Neural progenitor cell (in vitro differentiated cells): ENCODE measurements around the gene RCSD1. TPM values are rescaled to one million over a fixed set of nuclear protein-coding genes. Genes with fewer than 3 reads are reported as not detected.

ENCODE experiments used
- DNase-seq: peaks from one replicate; pipeline ENCODE4 v3.0.0-alpha.2; 2016; ENCODE audit warnings: low spot score
- H2AFZ ChIP-seq: fragments of 200-600 bp; sonication (generic); replicated peaks from 2 replicates; pipeline ENCODE4 v1.6.1; 2016; ENCODE audit warnings: antibody characterized with exemption
- H3F3A ChIP-seq: fragments of 200-600 bp; sonication (generic); 2 replicates; pipeline ENCODE4 v1.6.1; 2016; ENCODE audit warnings: antibody characterized with exemption, low read depth
- H3K27ac ChIP-seq: fragments of 200-600 bp; sonication (generic); 2 replicates; pipeline ENCODE4 v1.5.1; 2016; ENCODE audit warnings: mild to moderate bottlenecking
- H3K27me3 ChIP-seq: fragments of 200-600 bp; sonication (generic); 2 replicates; pipeline ENCODE4 v1.6.1; 2016; ENCODE audit warnings: mild to moderate bottlenecking, moderate library complexity
- H3K36me3 ChIP-seq: fragments of 200-600 bp; sonication (generic); 2 replicates; pipeline ENCODE4 v1.5.1; 2016
- H3K4me1 ChIP-seq: fragments of 200-600 bp; sonication (generic); 2 replicates; pipeline ENCODE4 v1.6.1; 2016; ENCODE audit warnings: mixed run types
- H3K4me2 ChIP-seq: fragments of 200-600 bp; sonication (generic); 2 replicates; pipeline ENCODE4 v1.6.1; 2016
- H3K4me3 ChIP-seq: fragments of 200-600 bp; sonication (generic); 2 replicates; pipeline ENCODE4 v1.5.1; 2016
- H3K79me2 ChIP-seq: fragments of 200-600 bp; sonication (generic); 2 replicates; pipeline ENCODE4 v1.6.1; 2016; ENCODE audit warnings: low read depth
- H3K9ac ChIP-seq: fragments of 200-600 bp; sonication (generic); 2 replicates; pipeline ENCODE4 v1.6.1; 2016
- H3K9me3 ChIP-seq: fragments of 200-600 bp; sonication (generic); 2 replicates; pipeline ENCODE4 v1.5.1; 2016; ENCODE audit warnings: low read depth
- H4K20me1 ChIP-seq: fragments of 200-600 bp; sonication (generic); 2 replicates; pipeline ENCODE4 v1.6.1; 2016; ENCODE audit warnings: low read depth
- H3K27ac Mint-ChIP-seq: 3 replicates; pipeline ENCODE4 v1.8.0; 2021; ENCODE audit warnings: mixed read lengths
- H3K27me3 Mint-ChIP-seq: 2 replicates; pipeline ENCODE4 v1.8.0; 2022; ENCODE audit warnings: low read depth, mild to moderate bottlenecking, inconsistent platforms, moderate library complexity, mixed read lengths; ENCODE audit not compliant: insufficient read depth
- H3K36me3 Mint-ChIP-seq: 3 replicates; pipeline ENCODE4 v1.8.0; 2021; ENCODE audit warnings: mixed read lengths
- H3K4me1 Mint-ChIP-seq: 3 replicates; pipeline ENCODE4 v1.8.0; 2021; ENCODE audit warnings: mixed read lengths
- H3K4me3 Mint-ChIP-seq: 3 replicates; pipeline ENCODE4 v1.8.0; 2021; ENCODE audit warnings: mild to moderate bottlenecking, moderate library complexity, mixed read lengths
- H3K9me3 Mint-ChIP-seq: 3 replicates; pipeline ENCODE4 v1.8.0; 2020; ENCODE audit warnings: mixed read lengths
- CTCF ChIP-seq: fragments of 200-600 bp; sonication (generic); IDR thresholded peaks from 2 replicates; pipeline ENCODE4 v1.5.1; 2017; ENCODE audit warnings: antibody characterized with exemption, mild to moderate bottlenecking
- EZH2 ChIP-seq: fragments of 200-600 bp; sonication (generic); IDR thresholded peaks from 2 replicates; pipeline ENCODE4 v1.6.1; 2017; ENCODE audit warnings: antibody characterized with exemption, mild to moderate bottlenecking, moderate library complexity
- EZH2phosphoT487 ChIP-seq: fragments of 200-600 bp; sonication (generic); IDR thresholded peaks from 2 replicates; pipeline ENCODE4 v1.6.1; 2017; ENCODE audit warnings: antibody characterized with exemption
- total RNA-seq: library from RNA; depleted of rRNA; stranded (reverse); fragments of >200 nt; gene quantifications from 2 replicates; pipeline ENCODE4 v1.2.3, GENCODE V29; 2015; ENCODE audit warnings: low replicate concordance

The RCSD1 gene
- total RNA-seq, 1 donor from 2014 or later, result 0.06 TPM

GRCh38 chr1:167669209-167670124 lies 39.4 kb downstream of the RCSD1 start:
- no peak overlapping the region for H3K4me3 Mint-ChIP-seq
- Histone ChIP-seq H2AFZ (no peak overlapping the region), H3K4me3 (no peak overlapping the region), H3K27ac (no peak overlapping the region), H3K4me1 (no peaks in the 10 kb centered on the region), H4K20me1 (no peaks in the 10 kb centered on the region), H3K36me3 (no peaks in the 10 kb centered on the region), H3K9me3 (no peaks in the 10 kb centered on the region), H3K9ac (no peak overlapping the region), H3F3A (no peaks in the 10 kb centered on the region), H3K79me2 (no peaks in the 10 kb centered on the region), H3K27me3 (no peaks in the 10 kb centered on the region), H3K4me2 (no peak overlapping the region)
- H3K27ac Mint-ChIP-seq, result no peak overlapping the region
- H3K36me3 Mint-ChIP-seq, result no peaks in the 10 kb centered on the region
- peaks cover 7% of the 10 kb centered on the region for H3K4me1 Mint-ChIP-seq
- TF ChIP-seq CTCF, result no peak
- TF ChIP-seq EZH2phosphoT487, result no peak
- TF ChIP-seq EZH2, result no peak
- H3K27me3 Mint-ChIP-seq, result peaks cover 8% of the 10 kb centered on the region
- H3K9me3 Mint-ChIP-seq, result no peaks in the 10 kb centered on the region
- DNase-seq, result no peak

- H3K36me3 Mint-ChIP-seq, result no peaks in the 10 kb centered on the region
- H3K36me3 ChIP-seq, result no peaks in the 10 kb centered on the region
- H3K27me3 ChIP-seq, result no peaks in the 10 kb centered on the region
- H2AFZ ChIP-seq, result no peak overlapping the region
- no peak overlapping the region for H3K4me3 Mint-ChIP-seq
- H3K79me2 ChIP-seq, result no peaks in the 10 kb centered on the region
- no peaks in the 10 kb centered on the region for H3K9me3 Mint-ChIP-seq
- H3K27ac Mint-ChIP-seq, result no peak overlapping the region
- no peaks in the 10 kb centered on the region for H4K20me1 ChIP-seq
- TF ChIP-seq EZH2 (no peak), CTCF (no peak)
- H3K4me1 Mint-ChIP-seq, result peaks cover 7% of the 10 kb centered on the region
- H3F3A ChIP-seq, result no peaks in the 10 kb centered on the region
- no peaks in the 10 kb centered on the region for H3K4me1 ChIP-seq
- no peak for DNase-seq
- no peak overlapping the region for H3K9ac ChIP-seq
- H3K4me3 ChIP-seq, result no peak overlapping the region
- no peak overlapping the region for H3K27ac ChIP-seq
- H3K9me3 ChIP-seq, result no peaks in the 10 kb centered on the region
- peaks cover 7% of the 10 kb centered on the region for H3K27me3 Mint-ChIP-seq
- no peak overlapping the region for H3K4me2 ChIP-seq
These were observed 40.5 kb downstream of the RCSD1 start for GRCh38 chr1:167670563-167670962.

- no peak overlapping the region for H3K4me2 ChIP-seq
- no peaks in the 10 kb centered on the region for H3K4me1 ChIP-seq
- Mint-ChIP-seq H3K9me3 (no peaks in the 10 kb centered on the region), H3K4me1 (peaks cover 2% of the 10 kb centered on the region), H3K27ac (no peak overlapping the region), H3K4me3 (no peak overlapping the region), H3K36me3 (no peaks in the 10 kb centered on the region), H3K27me3 (peaks cover 7% of the 10 kb centered on the region)
- H3K9ac ChIP-seq, result no peak overlapping the region
- no peak overlapping the region for H3K4me3 ChIP-seq
- no peaks in the 10 kb centered on the region for H3K27me3 ChIP-seq
- no peaks in the 10 kb centered on the region for H4K20me1 ChIP-seq
- H3K27ac ChIP-seq, result no peak overlapping the region
- no peaks in the 10 kb centered on the region for H3K79me2 ChIP-seq
- no peak overlapping the region for H2AFZ ChIP-seq
- no peaks in the 10 kb centered on the region for H3K36me3 ChIP-seq
- no peaks in the 10 kb centered on the region for H3F3A ChIP-seq
- DNase-seq, result no peak
- TF ChIP-seq EZH2phosphoT487, result no peak
- no peak for TF ChIP-seq EZH2
- TF ChIP-seq CTCF, result no peak
- no peaks in the 10 kb centered on the region for H3K9me3 ChIP-seq
These were observed 41.9 kb downstream of the RCSD1 start for GRCh38 chr1:167671727-167672511.
